GM21447 (cell line): Measurements from ENCODE around the gene UCHL5.

Experiments used
- ATAC-seq: cut with Tn5 transposase; IDR thresholded peaks from one replicate; pipeline ENCODE4 v1.9.1; 2021; ENCODE audit not compliant: unreplicated experiment

Gene UCHL5, protein sequence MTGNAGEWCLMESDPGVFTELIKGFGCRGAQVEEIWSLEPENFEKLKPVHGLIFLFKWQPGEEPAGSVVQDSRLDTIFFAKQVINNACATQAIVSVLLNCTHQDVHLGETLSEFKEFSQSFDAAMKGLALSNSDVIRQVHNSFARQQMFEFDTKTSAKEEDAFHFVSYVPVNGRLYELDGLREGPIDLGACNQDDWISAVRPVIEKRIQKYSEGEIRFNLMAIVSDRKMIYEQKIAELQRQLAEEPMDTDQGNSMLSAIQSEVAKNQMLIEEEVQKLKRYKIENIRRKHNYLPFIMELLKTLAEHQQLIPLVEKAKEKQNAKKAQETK

GRCh38 chr1:193059282-193060114 is at the start of gene UCHL5, which contains the start of gene RO60:
TSS of gene UCHL5 (minus strand) at chr1:193059360. CDS start at chr1:193059260, 100 bp downstream.
TSS of gene RO60 (plus strand) at chr1:193059612. CDS start at chr1:193069055, 9,443 bp downstream.
- ATAC-seq, result peak; percentile 89

DNA sequence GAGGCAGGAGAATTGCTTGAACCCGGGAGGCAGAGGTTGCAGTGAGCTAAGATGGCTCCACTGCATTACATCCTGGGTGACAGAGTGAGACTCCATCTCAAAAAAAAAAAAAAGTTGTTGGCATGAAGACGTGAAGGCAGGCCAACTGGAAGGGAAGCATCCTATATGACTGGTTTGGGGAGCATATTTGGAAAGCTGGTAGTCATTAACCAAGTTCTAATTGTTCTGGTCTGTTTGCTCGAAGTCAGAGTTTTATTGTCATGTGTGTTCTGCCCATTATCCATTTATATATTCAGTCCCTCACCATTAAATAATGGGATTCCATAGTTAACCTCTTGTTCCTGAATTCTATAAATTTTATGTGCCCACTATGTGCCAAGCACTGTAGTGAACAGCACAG is 49.3 kb upstream of the UCHL5 start:
- no peak for ATAC-seq

DNA sequence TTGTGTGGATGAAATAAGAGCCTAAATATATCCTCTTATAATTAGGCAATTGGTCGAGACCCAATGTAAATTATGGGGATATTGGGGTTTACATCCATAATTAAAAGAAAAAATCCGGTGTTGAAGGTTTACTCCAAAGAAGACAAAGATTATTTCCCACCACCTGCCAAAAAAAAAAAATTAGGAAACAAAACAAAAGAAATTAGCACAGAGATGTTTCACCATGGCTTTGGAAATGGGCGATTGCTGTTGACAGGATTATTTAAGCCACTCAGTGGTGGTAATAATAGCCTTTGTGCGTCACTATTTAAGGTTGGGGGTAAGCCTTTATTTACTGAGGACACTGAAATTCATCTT is 46.6 kb upstream of the UCHL5 start:
- ATAC-seq, result no peak

GRCh38 chr1:193104907-193105820 is 46.0 kb upstream of the UCHL5 start, which contains the start of gene GLRX2:
TSS of gene GLRX2 (minus strand) at chr1:193105414. CDS start at chr1:193105382, 32 bp downstream.
- ATAC-seq, result peak; percentile 88

- peak; percentile 43 for ATAC-seq
Measured at GRCh38 chr1:193104502-193104906, 45.3 kb upstream of the UCHL5 start.

DNA sequence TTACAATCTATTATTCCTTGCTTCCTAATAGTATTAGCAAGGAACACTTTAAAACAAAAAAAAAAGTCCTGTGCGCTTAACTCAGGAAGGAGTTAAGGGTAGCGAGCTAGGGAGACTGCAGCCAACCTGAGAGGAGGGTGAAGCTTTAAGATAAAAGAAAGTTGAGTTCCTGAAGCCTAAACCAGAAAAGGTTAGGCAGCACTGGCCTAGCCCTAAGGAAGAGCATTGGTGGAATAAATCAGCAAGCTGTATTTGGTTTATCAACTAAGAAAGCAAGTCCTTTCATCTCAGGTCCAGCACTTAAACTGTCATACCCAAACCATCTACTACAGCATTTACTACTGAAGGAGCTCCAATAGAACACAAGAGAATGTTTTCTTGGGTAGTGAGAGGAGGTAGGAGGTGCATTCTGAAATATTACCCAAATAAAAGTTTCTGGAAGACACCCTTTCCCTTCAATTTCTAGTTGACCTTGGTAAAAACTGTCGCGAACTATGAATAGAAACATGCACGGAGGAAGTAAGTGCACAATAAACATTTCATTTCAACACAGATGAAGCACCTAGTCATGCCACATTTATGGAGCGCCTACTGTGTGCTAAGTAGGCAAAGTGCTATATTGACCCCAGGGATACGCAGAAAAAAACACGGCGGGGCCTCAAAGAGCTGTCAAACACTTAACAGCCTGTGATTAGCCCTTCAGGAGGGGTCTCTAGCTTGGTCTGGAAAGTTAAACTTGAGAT is 44.8 kb upstream of the UCHL5 start:
- no peak for ATAC-seq

DNA sequence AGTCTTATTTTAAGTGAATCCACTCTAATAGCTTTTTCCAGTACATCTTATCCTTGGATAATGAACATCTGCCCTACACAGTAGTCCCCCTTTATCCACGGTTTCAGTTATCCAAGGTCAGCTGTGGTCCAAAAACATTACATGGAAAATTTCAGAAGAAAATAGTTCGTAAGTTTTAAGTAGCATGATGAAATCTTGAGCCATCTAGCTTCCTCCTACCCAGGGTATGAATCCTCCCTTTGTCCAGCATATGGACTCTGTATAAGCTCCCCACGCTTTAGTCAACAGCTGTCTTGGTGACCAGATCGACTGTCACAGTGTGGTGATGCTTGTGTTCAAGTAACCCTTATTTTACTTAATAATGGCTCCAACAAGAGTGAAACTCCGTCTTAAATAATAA is 43.5 kb upstream of the UCHL5 start:
- no peak for ATAC-seq

DNA sequence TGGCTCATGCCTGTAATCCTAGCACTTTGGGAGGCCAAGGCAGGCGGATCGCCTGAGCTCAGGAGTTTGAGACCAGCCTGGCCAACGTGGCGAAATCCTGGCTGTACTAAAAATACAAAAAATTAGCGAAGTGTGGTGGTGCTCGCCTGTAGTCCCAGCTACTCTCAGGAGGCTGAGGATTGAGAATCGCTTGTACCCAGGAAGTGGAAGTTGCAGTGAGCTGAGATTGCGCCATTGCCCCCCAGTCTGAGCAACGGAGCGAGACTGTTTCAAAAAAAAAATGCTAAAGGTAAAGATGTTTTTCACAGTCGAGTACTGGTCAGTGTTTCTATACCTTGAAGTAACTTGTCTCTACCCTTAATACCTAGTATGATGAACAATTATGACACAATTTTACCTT is 35.0 kb upstream of the UCHL5 start:
- ATAC-seq, result no peak

GRCh38 chr1:193090865-193091264 is 31.7 kb upstream of the UCHL5 start:
- no peak for ATAC-seq

GRCh38 chr1:193087893-193088292 is 28.7 kb upstream of the UCHL5 start:
- no peak for ATAC-seq

DNA sequence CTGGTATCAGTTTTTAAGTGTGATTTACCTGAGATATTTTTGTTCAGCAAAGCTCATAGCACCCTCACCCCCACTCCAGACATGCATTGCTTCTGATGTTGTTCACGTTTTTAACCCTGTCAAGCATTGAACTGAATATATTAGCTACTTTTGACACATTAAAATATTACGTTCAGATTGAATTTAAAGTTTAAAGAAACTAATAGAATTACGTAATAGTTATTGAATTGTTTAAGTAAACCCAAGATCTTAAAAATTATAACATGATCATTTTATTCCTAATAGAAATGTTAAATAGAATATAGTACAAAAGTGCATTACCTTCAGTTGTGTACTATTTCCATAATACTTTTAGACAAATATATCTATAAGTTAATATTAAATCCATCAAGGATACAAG is 27.2 kb upstream of the UCHL5 start:
- no peak for ATAC-seq

GRCh38 chr1:193085263-193085662 is 26.1 kb upstream of the UCHL5 start:
- ATAC-seq, result no peak

DNA sequence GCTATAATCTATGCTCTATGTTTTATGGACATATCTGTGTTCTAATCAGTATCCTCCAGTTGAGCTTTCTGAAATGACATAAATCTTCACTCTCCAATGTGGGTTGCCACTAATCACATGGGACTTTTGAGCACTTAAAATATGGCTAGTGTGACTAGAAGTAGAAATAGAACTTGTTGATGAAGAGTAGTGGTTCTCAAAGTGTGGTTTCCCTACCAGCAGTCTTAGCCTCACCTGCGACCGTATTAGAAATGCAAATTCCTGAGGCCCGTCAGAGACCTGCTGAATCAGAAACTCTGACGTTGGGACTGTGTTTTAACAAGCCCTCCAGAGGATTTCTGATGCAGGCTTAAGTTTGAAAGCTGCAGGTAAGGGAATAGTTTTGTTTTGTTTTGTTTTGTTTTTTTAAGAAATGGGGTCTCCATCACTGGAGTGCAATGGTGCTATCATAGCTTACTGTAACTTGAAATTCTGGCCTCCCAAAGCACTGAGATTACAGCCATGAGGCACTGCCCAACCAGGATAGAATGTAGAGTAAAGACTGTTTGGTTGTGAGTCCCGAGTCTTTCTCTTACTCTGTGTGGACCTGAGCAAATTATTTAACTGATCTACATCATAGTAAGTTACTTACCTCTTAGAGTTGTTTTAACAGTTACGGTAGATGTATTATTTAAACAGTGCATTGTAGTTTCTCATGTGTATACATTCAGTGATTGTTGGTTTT is 24.4 kb upstream of the UCHL5 start:
- ATAC-seq, result peak; percentile 98

- ATAC-seq, result no peak
Measured at GRCh38 chr1:193079187-193079586, 20.0 kb upstream of the UCHL5 start.

DNA sequence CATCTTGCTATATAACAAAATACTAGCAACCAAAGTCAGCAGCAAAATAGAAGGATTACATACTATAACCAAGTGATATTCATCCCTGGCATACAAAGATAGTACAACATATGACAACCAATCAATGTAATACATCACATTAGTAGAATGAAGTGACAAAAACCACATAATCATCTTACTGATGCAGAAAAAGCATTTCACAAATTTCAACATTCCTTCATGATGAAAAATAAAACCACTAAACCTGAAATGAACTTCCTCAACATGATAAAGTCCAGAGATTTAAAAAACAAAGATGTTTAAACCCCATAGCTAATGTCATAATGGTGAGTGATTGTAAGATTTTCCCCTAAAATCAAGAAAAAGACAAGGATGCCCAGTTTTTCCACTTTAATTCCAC is 18.8 kb upstream of the UCHL5 start:
- no peak for ATAC-seq

DNA sequence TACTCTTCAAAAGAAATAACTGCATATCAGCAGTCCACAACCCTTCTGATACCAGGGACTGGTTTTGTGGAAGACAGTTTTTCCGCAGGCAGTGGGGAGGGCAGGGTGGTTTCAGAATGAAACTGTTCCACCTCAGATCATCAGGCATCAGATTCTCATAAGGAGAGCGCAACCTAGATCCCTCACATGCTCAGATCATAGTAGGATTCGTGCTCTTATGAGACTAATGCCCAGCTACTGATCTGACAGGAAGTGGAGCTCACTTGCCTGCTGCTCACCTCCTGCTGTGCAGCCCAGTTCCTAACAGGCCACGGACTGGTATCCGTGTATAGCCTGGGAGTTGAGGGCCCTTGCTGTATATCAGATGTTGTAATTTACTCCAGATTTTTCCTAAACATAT is 11.8 kb upstream of the UCHL5 start:
- ATAC-seq, result peak; percentile 47

GRCh38 chr1:193070386-193070753 is 11.2 kb upstream of the UCHL5 start:
- ATAC-seq, result peak; percentile 30

DNA sequence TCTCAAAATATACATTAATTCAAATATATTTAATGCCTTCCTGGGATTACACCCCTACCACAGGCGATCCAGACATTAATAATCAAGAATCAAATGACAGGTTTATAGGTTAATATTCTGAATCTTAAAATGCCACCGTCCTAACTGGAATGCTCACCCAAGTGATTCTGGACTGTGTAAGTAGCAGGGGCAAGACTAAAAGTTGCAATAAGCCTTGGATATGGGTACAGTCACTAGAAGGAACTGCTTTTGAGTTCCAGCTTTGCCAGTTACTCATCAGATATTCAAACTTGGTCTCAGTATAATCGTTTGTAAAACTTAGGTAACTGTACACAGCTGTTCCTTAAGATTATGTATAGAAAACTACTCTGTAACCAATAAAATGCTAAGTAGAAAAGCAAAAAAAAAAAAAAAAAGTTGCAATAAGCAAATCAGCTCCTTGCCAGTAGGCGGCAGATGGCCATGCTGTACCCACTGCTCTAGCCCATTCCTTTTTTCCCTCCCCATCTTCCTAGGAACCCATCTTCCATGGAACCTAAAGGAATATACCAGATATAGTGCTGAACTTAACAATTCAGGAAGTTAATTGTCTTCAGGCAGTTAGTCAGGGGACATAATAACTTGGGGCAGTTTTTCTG is 10.7 kb upstream of the UCHL5 start:
- ATAC-seq, result no peak

GRCh38 chr1:193068013-193068412 is 8.9 kb upstream of the UCHL5 start:
- no peak for ATAC-seq
